Smooth muscle cell (in vitro differentiated cells): ENCODE results near the gene PSMB1. TPM values are rescaled to one million over a fixed set of nuclear protein-coding genes. Genes with fewer than 3 reads are reported as not detected.
"Not testable (repeated sequence)": the region's sequence is repeated elsewhere in the genome, so short reads cannot be mapped to it uniquely, and the experiment has no call there.

ENCODE experiments used
- DNase-seq: peaks from one replicate; lab custom pipeline; 2025; ENCODE audit not compliant: unreplicated experiment; lab: John Stamatoyannopoulos, UW
- H2AFZ ChIP-seq: fragments of 200-600 bp; sonication (generic); 2 replicates; pipeline ENCODE4 v1.6.0; 2016; ENCODE audit warnings: antibody characterized with exemption, low read depth, mild to moderate bottlenecking
- H3F3A ChIP-seq: fragments of 200-600 bp; sonication (generic); 2 replicates; pipeline ENCODE4 v1.6.0; 2017; ENCODE audit warnings: antibody characterized with exemption, low read depth
- H3K27ac ChIP-seq: fragments of 200-600 bp; sonication (generic); 2 replicates; pipeline ENCODE4 v1.5.1; 2016; ENCODE audit warnings: low read depth, mild to moderate bottlenecking
- H3K27me3 ChIP-seq: fragments of 200-600 bp; sonication (generic); 2 replicates; pipeline ENCODE4 v1.6.1; 2016; ENCODE audit warnings: low read depth, mild to moderate bottlenecking
- H3K36me3 ChIP-seq: fragments of 200-600 bp; sonication (generic); 2 replicates; pipeline ENCODE4 v1.5.1; 2016; ENCODE audit warnings: low read depth
- H3K4me1 ChIP-seq: fragments of 200-600 bp; sonication (generic); 2 replicates; pipeline ENCODE4 v1.5.1; 2016; ENCODE audit warnings: low read depth
- H3K4me2 ChIP-seq: fragments of 200-600 bp; sonication (generic); 2 replicates; pipeline ENCODE4 v1.6.0; 2016; ENCODE audit warnings: mild to moderate bottlenecking
- H3K4me3 ChIP-seq: fragments of 200-600 bp; sonication (generic); 2 replicates; pipeline ENCODE4 v1.5.1; 2016; ENCODE audit warnings: mild to moderate bottlenecking
- H3K79me2 ChIP-seq: fragments of 200-600 bp; sonication (generic); 2 replicates; pipeline ENCODE4 v1.6.0; 2016; ENCODE audit warnings: low read depth, mild to moderate bottlenecking
- H3K9ac ChIP-seq: fragments of 200-600 bp; sonication (generic); 2 replicates; pipeline ENCODE4 v1.6.0; 2016; ENCODE audit warnings: low read depth
- H3K9me3 ChIP-seq: fragments of 200-600 bp; sonication (generic); replicated peaks from 2 replicates; pipeline ENCODE4 v1.5.1; 2016; ENCODE audit warnings: low read depth
- H4K20me1 ChIP-seq: fragments of 200-600 bp; sonication (generic); 2 replicates; pipeline ENCODE4 v1.6.0; 2016; ENCODE audit warnings: low read depth
- WGBS: methylation state at CpG from one replicate; pipeline ENCODE4 v1.1.7; 2016; ENCODE audit warnings: low lambda C conversion rate; 5-methylcytosine and 5-hydroxymethylcytosine counted together
- polyA plus RNA-seq: library from polyadenylated mRNA; unstranded; fragments of >200 nt; fragmentation: Nextera tagmentation; extraction: Ambion mirVana; gene quantifications from 2 replicates; pipeline ENCODE4 v1.2.1, GENCODE V29; 2016
- total RNA-seq: library from RNA; depleted of rRNA; stranded (reverse); fragments of >200 nt; gene quantifications from 2 replicates; pipeline ENCODE4 v1.2.3, GENCODE V29; 2014
- TF ChIP-seq, protein P1 (sequence below): fragments of 200-600 bp; sonication (generic); IDR thresholded peaks from 2 replicates; pipeline ENCODE4 v1.5.1; 2017; ENCODE audit warnings: borderline replicate concordance, mild to moderate bottlenecking, antibody characterized with exemption; ENCODE audit not compliant: insufficient read depth, poor library complexity, severe bottlenecking

Gene PSMB1
- total and polyA plus RNA-seq, 2 experiments from 2014 or later, result 233 to 484 TPM

DNA sequence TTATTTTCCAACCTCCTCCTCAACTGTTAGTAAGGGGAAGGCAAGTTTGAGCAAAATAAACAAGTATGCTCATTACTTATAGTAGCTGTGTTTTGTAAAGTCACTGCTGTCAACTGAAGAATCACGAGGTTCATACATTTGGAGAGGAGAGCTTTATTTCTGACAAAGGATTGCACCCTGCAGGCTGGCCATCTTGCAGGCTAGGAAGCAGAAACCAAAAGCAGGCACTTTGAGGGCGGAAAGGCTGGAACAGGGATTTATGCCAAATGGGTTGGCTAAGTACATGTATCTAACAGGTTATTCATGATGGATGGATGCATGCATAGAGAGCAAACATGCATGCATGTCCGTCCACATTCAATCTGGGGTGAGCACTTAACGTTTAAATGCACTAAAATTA lies 46.7 kb downstream of the PSMB1 start:
- no peaks in the 10 kb centered on the region for H3K36me3 ChIP-seq
- no peak for DNase-seq
- peaks cover 9% of the 10 kb centered on the region for H3K27me3 ChIP-seq
- no peaks in the 10 kb centered on the region for H3F3A ChIP-seq
- H3K4me1 ChIP-seq, result no peaks in the 10 kb centered on the region
- no peaks in the 10 kb centered on the region for H4K20me1 ChIP-seq
- no peak overlapping the region for H3K9ac ChIP-seq
- H3K4me2 ChIP-seq, result no peak overlapping the region
- TF ChIP-seq, protein P1, sequence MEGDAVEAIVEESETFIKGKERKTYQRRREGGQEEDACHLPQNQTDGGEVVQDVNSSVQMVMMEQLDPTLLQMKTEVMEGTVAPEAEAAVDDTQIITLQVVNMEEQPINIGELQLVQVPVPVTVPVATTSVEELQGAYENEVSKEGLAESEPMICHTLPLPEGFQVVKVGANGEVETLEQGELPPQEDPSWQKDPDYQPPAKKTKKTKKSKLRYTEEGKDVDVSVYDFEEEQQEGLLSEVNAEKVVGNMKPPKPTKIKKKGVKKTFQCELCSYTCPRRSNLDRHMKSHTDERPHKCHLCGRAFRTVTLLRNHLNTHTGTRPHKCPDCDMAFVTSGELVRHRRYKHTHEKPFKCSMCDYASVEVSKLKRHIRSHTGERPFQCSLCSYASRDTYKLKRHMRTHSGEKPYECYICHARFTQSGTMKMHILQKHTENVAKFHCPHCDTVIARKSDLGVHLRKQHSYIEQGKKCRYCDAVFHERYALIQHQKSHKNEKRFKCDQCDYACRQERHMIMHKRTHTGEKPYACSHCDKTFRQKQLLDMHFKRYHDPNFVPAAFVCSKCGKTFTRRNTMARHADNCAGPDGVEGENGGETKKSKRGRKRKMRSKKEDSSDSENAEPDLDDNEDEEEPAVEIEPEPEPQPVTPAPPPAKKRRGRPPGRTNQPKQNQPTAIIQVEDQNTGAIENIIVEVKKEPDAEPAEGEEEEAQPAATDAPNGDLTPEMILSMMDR, result no peak
- H3K9me3 ChIP-seq, result no peaks in the 10 kb centered on the region
- WGBS, result 87% methylated on average over 4 of the region's 4 CpGs
- H3K79me2 ChIP-seq, result no peaks in the 10 kb centered on the region
- H3K4me3 ChIP-seq, result no peak overlapping the region
- H2AFZ ChIP-seq, result no peak overlapping the region
- H3K27ac ChIP-seq, result no peak overlapping the region

DNA sequence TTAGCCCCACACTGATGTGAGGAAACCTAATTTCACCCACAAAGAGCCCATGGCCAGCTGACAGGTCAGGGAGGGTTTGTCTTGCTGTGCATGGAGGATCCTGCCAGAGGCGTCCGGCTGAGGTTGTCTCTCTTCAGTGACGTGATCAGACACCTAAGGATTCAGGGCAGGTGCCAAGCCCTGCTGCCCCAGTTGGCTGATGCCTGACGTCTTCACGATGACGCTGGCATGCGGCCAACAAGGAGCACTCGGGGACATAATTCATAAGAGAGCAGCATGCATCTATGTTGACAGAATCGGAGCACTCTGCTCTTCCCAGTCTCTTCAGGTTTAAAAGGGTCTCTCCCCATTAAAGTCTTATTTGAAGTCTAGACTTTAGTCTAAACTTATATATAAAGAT lies 47.8 kb downstream of the PSMB1 start:
- Histone ChIP-seq H4K20me1 (no peaks in the 10 kb centered on the region), H3K36me3 (no peaks in the 10 kb centered on the region), H3K4me1 (no peaks in the 10 kb centered on the region), H3K27ac (no peak overlapping the region), H3K4me2 (no peak overlapping the region), H3K79me2 (no peaks in the 10 kb centered on the region), H3F3A (no peaks in the 10 kb centered on the region), H2AFZ (no peak overlapping the region), H3K4me3 (no peak overlapping the region), H3K9me3 (no peaks in the 10 kb centered on the region), H3K9ac (no peak overlapping the region), H3K27me3 (peaks cover 9% of the 10 kb centered on the region)
- TF ChIP-seq, protein P1, result no peak
- 82% methylated on average over 9 of the region's 9 CpGs for WGBS
- DNase-seq, result no peak

DNA sequence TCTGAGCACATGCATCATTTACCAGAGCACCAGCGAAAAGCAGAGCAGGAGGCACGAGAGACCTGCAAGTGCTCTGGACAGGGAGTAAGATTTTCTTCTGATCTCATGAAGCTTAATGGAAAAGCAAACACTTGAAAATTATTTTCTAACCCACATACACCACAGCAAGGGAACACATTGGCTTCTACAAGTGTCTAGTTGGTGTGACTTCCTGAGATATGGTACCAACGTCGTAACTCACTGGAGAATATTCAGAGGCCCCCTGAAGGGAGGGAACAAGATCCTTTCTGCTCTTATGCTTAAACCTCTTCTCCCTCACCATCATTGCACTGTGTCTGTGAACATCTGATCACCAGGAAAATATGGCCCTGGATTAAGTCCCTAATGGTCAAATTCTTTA lies 48.6 kb downstream of the PSMB1 start:
- H3K4me2 ChIP-seq, result no peak overlapping the region
- TF ChIP-seq, protein P1, result no peak
- H3K79me2 ChIP-seq, result no peaks in the 10 kb centered on the region
- no peak for DNase-seq
- H4K20me1 ChIP-seq, result no peaks in the 10 kb centered on the region
- no peaks in the 10 kb centered on the region for H3F3A ChIP-seq
- 81% methylated on average over 4 of the region's 4 CpGs for WGBS
- H3K9me3 ChIP-seq, result no peaks in the 10 kb centered on the region
- H3K36me3 ChIP-seq, result no peaks in the 10 kb centered on the region
- no peak overlapping the region for H3K27ac ChIP-seq
- no peak overlapping the region for H3K4me3 ChIP-seq
- no peak overlapping the region for H3K9ac ChIP-seq
- peaks cover 3% of the 10 kb centered on the region for H3K27me3 ChIP-seq
- no peaks in the 10 kb centered on the region for H3K4me1 ChIP-seq
- no peak overlapping the region for H2AFZ ChIP-seq

DNA sequence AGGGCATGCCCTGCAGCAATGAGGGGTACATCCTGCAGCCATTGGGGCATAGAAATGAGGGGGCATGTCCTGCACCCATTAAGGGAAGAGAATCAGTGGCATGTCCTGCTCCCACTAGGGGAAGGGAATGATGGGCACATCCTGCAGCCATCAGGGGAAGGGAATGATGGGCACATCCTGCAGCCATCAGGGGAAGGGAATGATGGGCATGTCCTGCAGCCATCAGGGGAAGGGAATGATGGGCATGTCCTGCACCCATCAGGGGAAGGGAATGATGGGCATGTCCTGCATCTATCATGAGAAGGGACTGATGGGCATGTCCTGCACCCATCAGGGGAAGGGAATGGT lies 49.7 kb downstream of the PSMB1 start:
- no peaks in the 10 kb centered on the region for H3K9me3 ChIP-seq
- no peak overlapping the region for H3K9ac ChIP-seq

DNA sequence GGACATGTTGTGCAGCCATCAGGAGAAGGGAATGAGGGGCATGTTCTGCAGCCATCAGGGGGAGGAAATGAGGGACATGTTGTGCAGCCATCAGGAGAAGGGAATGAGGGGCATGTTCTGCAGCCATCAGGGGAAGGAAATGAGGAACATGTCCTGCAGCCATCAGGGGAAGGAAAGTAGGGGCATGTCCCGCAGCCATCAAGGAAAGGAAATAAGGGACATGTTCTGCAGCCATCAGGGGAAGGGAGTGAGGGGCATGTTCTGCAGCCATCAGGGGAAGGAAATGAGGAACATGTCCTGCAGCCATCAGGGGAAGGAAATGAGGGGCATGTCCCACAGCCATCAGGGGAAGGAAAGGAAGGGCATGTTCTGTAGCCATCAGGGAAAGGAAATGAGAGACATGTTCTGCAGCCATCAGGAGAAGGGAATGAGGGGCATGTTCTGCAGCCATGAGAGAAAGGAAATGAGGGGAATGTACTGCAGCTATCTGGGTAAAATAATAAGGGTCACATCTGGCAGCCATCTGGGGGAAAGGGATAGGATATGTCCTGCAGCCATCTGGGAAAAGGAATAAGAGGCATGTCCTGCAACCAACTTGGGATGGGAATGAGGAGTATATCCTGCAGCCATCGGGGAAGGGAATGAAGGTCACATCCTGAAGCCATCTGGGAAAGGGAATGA lies 50.2 kb downstream of the PSMB1 start:
- H3K4me1 ChIP-seq, H3K79me2 ChIP-seq, H2AFZ ChIP-seq, H3K9me3 ChIP-seq, H3K9ac ChIP-seq, H3K27me3 ChIP-seq, DNase-seq, H3K4me3 ChIP-seq, H4K20me1 ChIP-seq, H3K27ac ChIP-seq, H3F3A ChIP-seq, H3K36me3 ChIP-seq, H3K4me2 ChIP-seq: not testable (repeated sequence)
- WGBS, result 90% methylated on average over 2 of the region's 2 CpGs

More for the DNA sequence above, 49.7 kb downstream of the PSMB1 start:
- Histone ChIP-seq H3K36me3 (no peaks in the 10 kb centered on the region), H3K79me2 (no peaks in the 10 kb centered on the region), H3K4me3 (no peak overlapping the region), H2AFZ (no peak overlapping the region), H3F3A (no peaks in the 10 kb centered on the region), H3K4me2 (no peak overlapping the region), H3K27me3 (peaks cover 3% of the 10 kb centered on the region), H3K4me1 (no peaks in the 10 kb centered on the region), H3K27ac (no peak overlapping the region), H4K20me1 (no peaks in the 10 kb centered on the region)
- DNase-seq, result no peak
- TF ChIP-seq, protein P1, result no peak

DNA sequence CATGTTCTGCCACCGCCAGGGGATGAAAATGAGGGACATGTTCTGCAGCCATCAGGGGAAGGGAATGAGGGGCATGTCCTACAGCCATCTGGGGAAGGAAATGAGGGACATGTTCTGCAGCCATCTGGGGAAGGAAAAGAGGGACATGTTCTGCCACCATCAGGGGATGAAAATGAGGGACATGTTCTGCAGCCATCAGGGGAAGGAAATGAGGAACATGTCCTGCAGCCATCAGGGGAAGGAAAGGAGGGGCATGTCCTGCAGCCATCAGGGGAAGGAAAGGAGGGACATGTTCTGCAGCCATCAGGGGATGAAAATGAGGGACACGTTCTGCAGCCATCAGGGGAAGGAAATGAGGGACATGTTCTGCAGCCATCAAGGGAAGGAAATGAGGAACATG lies 50.8 kb downstream of the PSMB1 start:
- not testable (repeated sequence) for DNase-seq, H3K9me3 ChIP-seq, H3K36me3 ChIP-seq

More for the DNA sequence above, 50.8 kb downstream of the PSMB1 start:
- not testable (repeated sequence) for H3K4me3 ChIP-seq, H3K27ac ChIP-seq, H4K20me1 ChIP-seq, H2AFZ ChIP-seq, H3F3A ChIP-seq, H3K27me3 ChIP-seq, H3K9ac ChIP-seq, H3K79me2 ChIP-seq, H3K4me1 ChIP-seq, H3K4me2 ChIP-seq
- 50% methylated on average over 2 of the region's 2 CpGs for WGBS
